ENCODE data around the gene DKK3. TPM values are rescaled to one million over a fixed set of nuclear protein-coding genes. Genes with fewer than 3 reads are reported as not detected.

DKK3 gene
- total and polyA plus RNA-seq, 2 experiments from 2014 or later, result 16.8 to 31.1 TPM

DNA sequence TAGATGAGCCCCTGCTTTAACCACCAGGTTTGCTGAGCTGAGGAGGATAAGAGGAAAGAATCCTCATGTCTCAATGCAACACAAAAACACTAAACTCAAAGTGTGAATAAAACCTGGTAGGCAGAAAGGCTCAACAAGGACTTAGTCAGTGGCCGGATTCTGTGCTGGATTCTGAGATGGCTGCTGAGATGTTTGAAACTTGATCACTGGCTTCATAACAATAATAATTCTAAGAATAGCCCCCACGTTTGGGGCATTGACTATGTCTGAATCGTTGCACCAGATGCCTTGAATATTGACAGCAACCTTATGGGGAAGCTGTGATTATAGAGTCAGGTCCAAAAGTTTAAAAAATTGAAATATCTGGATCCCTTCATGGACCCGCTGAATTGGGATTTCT, 4.6 kb downstream of the DKK3 start:
- H2AFZ ChIP-seq, result no peak overlapping the region
- H3K79me2 ChIP-seq (replicated peaks; ENCODE audit: insufficient read depth), result peaks cover 3% of the 10 kb centered on the region; the same call in 1 of the 2 replicates
- H3K27me3 Mint-ChIP-seq (ENCODE audit: insufficient read depth, low read depth, poor library complexity), result peaks cover 6% of the 10 kb centered on the region
- peaks cover 12% of the 10 kb centered on the region for H4K20me1 ChIP-seq (replicated peaks; ENCODE audit: insufficient read depth)
- H3K4me1 ChIP-seq (ENCODE audit: insufficient read depth), result peaks cover 5% of the 10 kb centered on the region; the same call in 1 of the 2 replicates
- H3K27ac Mint-ChIP-seq, result no peak overlapping the region
- H3K4me2 ChIP-seq, result no peak overlapping the region
- no peaks in the 10 kb centered on the region for H3F3A ChIP-seq (replicated peaks; ENCODE audit: low read depth)
- ATAC-seq, result no peak
- no peak for TF ChIP-seq EZH2 (IDR thresholded peaks at IDR 0.05; ENCODE audit: low read depth, unreplicated experiment)
- no peak for TF ChIP-seq ZNF331 (CRISPR knock-in tag; IDR thresholded peaks at IDR 0.05; ENCODE audit: low read depth)
- TF ChIP-seq EZH2phosphoT487 (IDR thresholded peaks at IDR 0.05; ENCODE audit: unreplicated experiment), result no peak
- TF ChIP-seq, protein P1, sequence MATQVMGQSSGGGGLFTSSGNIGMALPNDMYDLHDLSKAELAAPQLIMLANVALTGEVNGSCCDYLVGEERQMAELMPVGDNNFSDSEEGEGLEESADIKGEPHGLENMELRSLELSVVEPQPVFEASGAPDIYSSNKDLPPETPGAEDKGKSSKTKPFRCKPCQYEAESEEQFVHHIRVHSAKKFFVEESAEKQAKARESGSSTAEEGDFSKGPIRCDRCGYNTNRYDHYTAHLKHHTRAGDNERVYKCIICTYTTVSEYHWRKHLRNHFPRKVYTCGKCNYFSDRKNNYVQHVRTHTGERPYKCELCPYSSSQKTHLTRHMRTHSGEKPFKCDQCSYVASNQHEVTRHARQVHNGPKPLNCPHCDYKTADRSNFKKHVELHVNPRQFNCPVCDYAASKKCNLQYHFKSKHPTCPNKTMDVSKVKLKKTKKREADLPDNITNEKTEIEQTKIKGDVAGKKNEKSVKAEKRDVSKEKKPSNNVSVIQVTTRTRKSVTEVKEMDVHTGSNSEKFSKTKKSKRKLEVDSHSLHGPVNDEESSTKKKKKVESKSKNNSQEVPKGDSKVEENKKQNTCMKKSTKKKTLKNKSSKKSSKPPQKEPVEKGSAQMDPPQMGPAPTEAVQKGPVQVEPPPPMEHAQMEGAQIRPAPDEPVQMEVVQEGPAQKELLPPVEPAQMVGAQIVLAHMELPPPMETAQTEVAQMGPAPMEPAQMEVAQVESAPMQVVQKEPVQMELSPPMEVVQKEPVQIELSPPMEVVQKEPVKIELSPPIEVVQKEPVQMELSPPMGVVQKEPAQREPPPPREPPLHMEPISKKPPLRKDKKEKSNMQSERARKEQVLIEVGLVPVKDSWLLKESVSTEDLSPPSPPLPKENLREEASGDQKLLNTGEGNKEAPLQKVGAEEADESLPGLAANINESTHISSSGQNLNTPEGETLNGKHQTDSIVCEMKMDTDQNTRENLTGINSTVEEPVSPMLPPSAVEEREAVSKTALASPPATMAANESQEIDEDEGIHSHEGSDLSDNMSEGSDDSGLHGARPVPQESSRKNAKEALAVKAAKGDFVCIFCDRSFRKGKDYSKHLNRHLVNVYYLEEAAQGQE (IDR thresholded peaks at IDR 0.05; ENCODE audit: unreplicated experiment), result no peak
- TF ChIP-seq, protein P2, sequence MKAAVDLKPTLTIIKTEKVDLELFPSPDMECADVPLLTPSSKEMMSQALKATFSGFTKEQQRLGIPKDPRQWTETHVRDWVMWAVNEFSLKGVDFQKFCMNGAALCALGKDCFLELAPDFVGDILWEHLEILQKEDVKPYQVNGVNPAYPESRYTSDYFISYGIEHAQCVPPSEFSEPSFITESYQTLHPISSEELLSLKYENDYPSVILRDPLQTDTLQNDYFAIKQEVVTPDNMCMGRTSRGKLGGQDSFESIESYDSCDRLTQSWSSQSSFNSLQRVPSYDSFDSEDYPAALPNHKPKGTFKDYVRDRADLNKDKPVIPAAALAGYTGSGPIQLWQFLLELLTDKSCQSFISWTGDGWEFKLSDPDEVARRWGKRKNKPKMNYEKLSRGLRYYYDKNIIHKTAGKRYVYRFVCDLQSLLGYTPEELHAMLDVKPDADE (IDR thresholded peaks at IDR 0.05), result no peak
- no peak for TF ChIP-seq ZNF462 (CRISPR knock-in tag; IDR thresholded peaks at IDR 0.05)
- no peak for TF ChIP-seq ZNF114 (CRISPR knock-in tag; IDR thresholded peaks at IDR 0.05)
- TF ChIP-seq JUNB (IDR thresholded peaks at IDR 0.05; ENCODE audit: unreplicated experiment), result no peak
- TF ChIP-seq, protein P3, sequence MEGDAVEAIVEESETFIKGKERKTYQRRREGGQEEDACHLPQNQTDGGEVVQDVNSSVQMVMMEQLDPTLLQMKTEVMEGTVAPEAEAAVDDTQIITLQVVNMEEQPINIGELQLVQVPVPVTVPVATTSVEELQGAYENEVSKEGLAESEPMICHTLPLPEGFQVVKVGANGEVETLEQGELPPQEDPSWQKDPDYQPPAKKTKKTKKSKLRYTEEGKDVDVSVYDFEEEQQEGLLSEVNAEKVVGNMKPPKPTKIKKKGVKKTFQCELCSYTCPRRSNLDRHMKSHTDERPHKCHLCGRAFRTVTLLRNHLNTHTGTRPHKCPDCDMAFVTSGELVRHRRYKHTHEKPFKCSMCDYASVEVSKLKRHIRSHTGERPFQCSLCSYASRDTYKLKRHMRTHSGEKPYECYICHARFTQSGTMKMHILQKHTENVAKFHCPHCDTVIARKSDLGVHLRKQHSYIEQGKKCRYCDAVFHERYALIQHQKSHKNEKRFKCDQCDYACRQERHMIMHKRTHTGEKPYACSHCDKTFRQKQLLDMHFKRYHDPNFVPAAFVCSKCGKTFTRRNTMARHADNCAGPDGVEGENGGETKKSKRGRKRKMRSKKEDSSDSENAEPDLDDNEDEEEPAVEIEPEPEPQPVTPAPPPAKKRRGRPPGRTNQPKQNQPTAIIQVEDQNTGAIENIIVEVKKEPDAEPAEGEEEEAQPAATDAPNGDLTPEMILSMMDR (conservative IDR thresholded peaks at IDR 0.05; ENCODE audit: low read depth in 2 of 2), result no peak
- no peak for TF ChIP-seq STAT1 (IDR thresholded peaks at IDR 0.05; ENCODE audit: unreplicated experiment)
- TF ChIP-seq CREB1 (CRISPR knock-in tag; IDR thresholded peaks at IDR 0.05; ENCODE audit: low read depth), result no peak
- no peak for TF ChIP-seq POLR2AphosphoS5 (IDR thresholded peaks at IDR 0.05; ENCODE audit: low read depth)
- no peak for TF ChIP-seq NANOG (IDR thresholded peaks at IDR 0.05; ENCODE audit: borderline replicate concordance)
- H3K4me1 Mint-ChIP-seq, result peaks cover 3% of the 10 kb centered on the region; the same call in 2 of the 3 replicates
- H3K27me3 ChIP-seq (ENCODE audit: insufficient read depth), result peaks cover 10% of the 10 kb centered on the region
- H3K9me2 ChIP-seq (ENCODE audit: insufficient read depth), result no peaks in the 10 kb centered on the region
- peaks cover 7% of the 10 kb centered on the region; the same call in 1 of the 2 replicates for H3K36me3 ChIP-seq (ENCODE audit: insufficient read depth)
- H3K9me3 Mint-ChIP-seq, result no peaks in the 10 kb centered on the region
- H3K4me3 ChIP-seq, result no peak overlapping the region
- no peak overlapping the region for H3K27ac ChIP-seq (ENCODE audit: low read depth)
- peaks cover 4% of the 10 kb centered on the region; the same call in 2 of the 3 replicates for H3K36me3 Mint-ChIP-seq (ENCODE audit: low read depth)
- no peak overlapping the region for H3K4me3 Mint-ChIP-seq
- DNase-seq (ENCODE audit: low spot score), result no peak
